GM12874 (cell line): ENCODE results near the gene KIAA1671.

ENCODE experiments used
- CTCF ChIP-seq: IDR thresholded peaks from 2 replicates; pipeline ENCODE4 v1.5.1; 2011; ENCODE audit warnings: low read depth, mild to moderate bottlenecking, control low read depth, low read length, moderate library complexity; ENCODE audit not compliant: insufficient read depth

Gene KIAA1671

GRCh38 chr22:25126510-25126909 is 174.0 kb downstream of the KIAA1671 start:
- no peak for TF ChIP-seq CTCF

- TF ChIP-seq CTCF = no peak
Measured at GRCh38 chr22:25127318-25127717, 174.8 kb downstream of the KIAA1671 start.

DNA sequence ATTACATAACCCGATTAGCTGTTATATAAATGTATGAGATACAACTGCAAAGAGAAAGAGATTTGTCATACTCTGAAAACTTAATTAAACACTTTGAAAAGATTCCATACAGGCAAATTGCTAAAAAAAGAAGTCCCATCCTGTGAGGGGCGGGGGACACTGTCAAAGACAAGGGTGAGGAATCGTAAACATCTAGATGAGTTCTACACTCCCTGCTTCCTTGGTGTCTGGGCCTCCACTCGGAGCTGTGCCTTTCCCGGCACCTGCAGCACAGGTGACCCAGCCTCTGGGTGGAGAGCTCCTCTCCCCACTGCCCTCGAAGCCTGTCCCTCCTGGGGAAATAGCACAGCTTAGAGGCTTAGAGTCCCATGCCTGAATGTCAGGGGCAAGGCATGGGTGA is 177.9 kb downstream of the KIAA1671 start:
- TF ChIP-seq CTCF = no peak

GRCh38 chr22:25131198-25131887 is 178.8 kb downstream of the KIAA1671 start:
- no peak for TF ChIP-seq CTCF

DNA sequence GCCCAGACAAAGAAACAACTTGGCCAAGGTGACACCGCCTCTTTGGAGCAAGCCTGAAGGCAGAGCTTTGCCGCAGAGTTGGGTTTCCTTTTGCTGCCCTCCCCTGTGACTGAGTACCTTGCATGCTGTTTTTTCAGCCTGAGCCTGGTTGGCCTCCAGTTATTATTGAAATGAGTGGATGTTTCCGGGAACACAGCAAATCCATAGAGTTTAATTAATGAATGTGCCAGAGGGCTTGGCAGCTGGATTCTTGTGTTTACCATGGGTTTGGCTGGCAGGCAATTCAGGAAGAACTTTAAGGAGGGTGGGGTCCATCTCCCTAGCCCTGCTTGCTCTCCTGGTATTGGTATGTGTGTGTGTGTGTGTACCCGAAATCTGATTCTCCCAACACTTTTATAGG is 181.5 kb downstream of the KIAA1671 start:
- TF ChIP-seq CTCF = no peak

DNA sequence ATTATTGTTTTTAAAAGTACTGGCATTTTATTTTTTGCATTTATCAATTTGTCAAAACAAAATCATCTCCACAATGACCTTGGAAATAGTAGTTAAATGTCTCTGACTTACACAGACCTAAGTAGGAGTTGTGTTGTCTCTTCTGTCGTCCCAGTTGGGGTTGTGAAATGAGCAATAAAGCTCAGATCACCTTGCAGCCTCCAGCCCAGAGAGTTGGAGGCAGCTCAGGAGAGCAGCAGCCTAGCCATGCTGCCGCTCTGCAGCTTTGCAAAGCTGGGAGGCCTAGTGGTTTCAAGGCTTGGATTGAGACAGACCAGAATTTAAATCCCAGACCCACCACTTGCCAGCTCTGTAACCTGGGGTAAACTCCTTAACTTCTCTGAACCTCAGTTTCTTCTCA is 181.9 kb downstream of the KIAA1671 start:
- no peak for TF ChIP-seq CTCF

GRCh38 chr22:25136953-25137576 is 184.5 kb downstream of the KIAA1671 start:
- no peak for TF ChIP-seq CTCF
